ENCODE results near the gene GRAMD1A.

Gene GRAMD1A

DNA sequence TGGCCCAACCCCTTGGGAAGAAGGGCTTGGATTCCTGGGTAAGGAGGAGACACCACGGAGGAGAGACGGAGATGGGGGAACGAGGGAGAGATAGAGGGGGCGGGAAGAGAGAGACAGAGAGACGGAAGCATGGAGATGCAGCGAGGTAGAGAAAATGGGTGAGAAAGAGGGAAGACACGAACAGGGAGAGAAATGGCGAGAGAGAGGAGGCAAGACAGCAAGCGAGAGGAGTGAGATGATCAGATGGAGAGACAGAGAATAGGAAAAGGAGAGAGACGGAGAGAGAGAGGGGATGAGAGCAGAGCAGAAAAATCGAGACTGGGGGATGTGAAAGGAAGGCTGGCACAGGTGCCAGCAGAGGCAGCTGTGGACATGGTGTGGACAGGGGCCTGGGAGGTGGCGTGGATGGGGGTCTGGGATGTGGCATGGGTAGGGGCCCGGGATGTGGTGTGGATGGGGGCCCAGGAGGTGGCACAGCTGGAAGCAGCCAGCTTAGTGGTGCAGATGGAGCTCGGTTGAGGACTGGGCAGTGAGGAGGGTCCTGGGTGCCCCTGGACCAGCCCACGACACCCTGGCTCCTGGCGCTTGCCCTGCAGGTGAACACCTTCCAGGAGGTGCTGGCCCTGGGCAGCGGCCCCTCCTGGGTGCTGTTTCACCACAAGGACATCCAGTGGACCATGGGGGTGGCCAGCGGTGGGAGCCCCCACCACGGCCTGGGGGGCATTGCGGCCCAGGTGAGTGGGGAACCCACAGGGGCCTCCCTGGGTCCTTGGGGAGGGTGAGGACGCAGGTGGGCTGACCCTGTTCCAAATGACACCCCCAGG is 75.3 kb downstream of the GRAMD1A start:
- DNase-seq (ENCODE audit: low spot score): no peak

- no peak for DNase-seq (ENCODE audit: low spot score)
Measured at GRCh38 chr19:35076026-35076370, 75.9 kb downstream of the GRAMD1A start.
